Natural killer cell (primary cell): Measurements from ENCODE around the gene RCOR2. TPM values are rescaled to one million over a fixed set of nuclear protein-coding genes. Genes with fewer than 3 reads are reported as not detected.

Source experiments
- ATAC-seq, 3 donors: fragments of 150-1000 bp in 2 of 3; fragments of 200-7000 bp in 1 of 3; cut with Tn5 transposase; 1 replicate in 1 of 3; 2 replicates in 2 of 3; pipeline ENCODE4 v1.10.0; 2021; ENCODE audit warnings: mild to moderate bottlenecking in 2 of 3, moderate library complexity in 2 of 3
- DNase-seq, 2 donors: peaks; one replicate each; pipeline versions ENCODE4 v3.0.0 to v3.0.0-alpha.2; 2013 to 2021; ENCODE audit warnings: mixed read lengths in 1 of 2
- H3K27ac ChIP-seq: one replicate; pipeline ENCODE4 v1.5.1; 2013; ENCODE audit warnings: mild to moderate bottlenecking, low read length
- H3K27me3 ChIP-seq: one replicate; pipeline ENCODE4 v1.6.1; 2013; ENCODE audit warnings: low read length; ENCODE audit not compliant: control insufficient read depth, insufficient read depth
- H3K36me3 ChIP-seq: one replicate; pipeline ENCODE4 v1.6.1; 2013; ENCODE audit warnings: low read length; ENCODE audit not compliant: control insufficient read depth, insufficient read depth
- H3K4me1 ChIP-seq: one replicate; pipeline ENCODE4 v1.6.1; 2013; ENCODE audit warnings: low read length; ENCODE audit not compliant: control insufficient read depth, insufficient read depth
- H3K4me3 ChIP-seq: one replicate; pipeline ENCODE4 v1.5.1; 2013; ENCODE audit warnings: low read length
- H3K9me3 ChIP-seq: one replicate; pipeline ENCODE4 v1.6.1; 2013; ENCODE audit warnings: low read length; ENCODE audit not compliant: control insufficient read depth, insufficient read depth
- H3K27ac Mint-ChIP-seq, 2 donors: one replicate each; pipeline ENCODE4 v1.8.0; 2022; ENCODE audit warnings: mild to moderate bottlenecking in 2 of 2, mixed read lengths in 2 of 2, moderate library complexity in 1 of 2
- H3K27me3 Mint-ChIP-seq, 2 donors: one replicate each; pipeline ENCODE4 v1.8.0; 2022; ENCODE audit warnings: low read depth in 2 of 2, mixed read lengths in 2 of 2
- H3K36me3 Mint-ChIP-seq: one replicate; pipeline ENCODE4 v1.8.0; 2022; ENCODE audit warnings: mixed read lengths
- H3K4me1 Mint-ChIP-seq, 2 donors: one replicate each; pipeline ENCODE4 v1.8.0; 2022; ENCODE audit warnings: mixed read lengths in 2 of 2
- H3K4me3 Mint-ChIP-seq: one replicate; pipeline ENCODE4 v1.8.0; 2022; ENCODE audit warnings: mild to moderate bottlenecking, moderate library complexity, mixed read lengths
- H3K9me3 Mint-ChIP-seq, 2 donors: one replicate each; pipeline ENCODE4 v1.8.0; 2022; ENCODE audit warnings: mixed read lengths in 2 of 2
- CTCF ChIP-seq: fragments of 200-600 bp; IDR thresholded peaks from one replicate; pipeline ENCODE4 v1.8.0; 2022; ENCODE audit warnings: antibody characterized with exemption
- WGBS: methylation state at CpG from one replicate; pipeline ENCODE4 v1.1.7; 2013; ENCODE audit warnings: missing lambda C conversion rate; ENCODE audit not compliant: insufficient coverage; 5-methylcytosine and 5-hydroxymethylcytosine counted together
- intact Hi-C: fragments of 100-400 bp; cut with micrococcal nuclease; formaldehyde crosslinking; loops from one replicate; pipeline ENCODE4 v1.14.2; 2022
- total RNA-seq, 4 donors: library from RNA; stranded (reverse); fragments of 120-200 nt in 1 of 4; gene quantifications; one replicate each; pipeline versions ENCODE4 v1.2.3 to v1.2.4, GENCODE V29; 2013 to 2022

Gene RCOR2
- total RNA-seq, 3 donors from 2014 or later (not counting 1 experiment from before 2014, with no cell fraction given), result not detected

GRCh38 chr11:63896071-63896470, 20.9 kb downstream of the RCOR2 start:
- peak in 1 of 2 donors; percentile 34 for DNase-seq
- Histone ChIP-seq H3K4me3 (no peak overlapping the region), H3K36me3 (peaks cover 61% of the 10 kb centered on the region), H3K4me1 (peaks cover 18% of the 10 kb centered on the region), H3K9me3 (no peaks in the 10 kb centered on the region), H3K27me3 (no peaks in the 10 kb centered on the region), H3K27ac (no peak overlapping the region)
- TF ChIP-seq CTCF, result no peak
- Mint-ChIP-seq H3K27me3 (no peaks in the 10 kb centered on the region), H3K4me1 (peaks cover 36 to 51% of the 10 kb centered on the region in 2 donors), H3K9me3 (no peaks in the 10 kb centered on the region), H3K4me3 (no peak overlapping the region), H3K27ac (peak overlapping the region; percentile 38 to 54), H3K36me3 (peaks cover 7% of the 10 kb centered on the region)
- no peak for ATAC-seq
- intact Hi-C loops, result no loop called here
- 76% methylated on average over 4 of the region's 4 CpGs for WGBS

GRCh38 chr11:63893355-63893754, 23.6 kb downstream of the RCOR2 start:
- 99% methylated on average over 6 of the region's 6 CpGs for WGBS
- Histone ChIP-seq H3K4me3 (no peak overlapping the region), H3K36me3 (peaks cover 35% of the 10 kb centered on the region), H3K9me3 (no peaks in the 10 kb centered on the region), H3K27me3 (no peaks in the 10 kb centered on the region), H3K27ac (no peak overlapping the region), H3K4me1 (peaks cover 45% of the 10 kb centered on the region)
- H3K36me3 Mint-ChIP-seq, result peaks cover 7% of the 10 kb centered on the region
- no peaks in the 10 kb centered on the region for H3K9me3 Mint-ChIP-seq
- peak overlapping the region; percentile 15 to 52 for H3K27ac Mint-ChIP-seq
- no peak for DNase-seq
- H3K27me3 Mint-ChIP-seq, result no peaks in the 10 kb centered on the region
- no peak for ATAC-seq
- no peak for TF ChIP-seq CTCF
- H3K4me1 Mint-ChIP-seq, result peaks cover 64 to 79% of the 10 kb centered on the region in 2 donors
- intact Hi-C loops, result no loop called here
- H3K4me3 Mint-ChIP-seq, result no peak overlapping the region

- Histone ChIP-seq H3K4me3 (no peak overlapping the region), H3K27me3 (no peaks in the 10 kb centered on the region), H3K9me3 (no peaks in the 10 kb centered on the region), H3K4me1 (peaks cover 56% of the 10 kb centered on the region), H3K36me3 (peaks cover 23% of the 10 kb centered on the region), H3K27ac (no peak overlapping the region)
- ATAC-seq (no peak), DNase-seq (peak in 1 of 2 donors; percentile 35)
- Mint-ChIP-seq H3K36me3 (peaks cover 7% of the 10 kb centered on the region), H3K9me3 (no peaks in the 10 kb centered on the region), H3K4me1 (peaks cover 75 to 86% of the 10 kb centered on the region in 2 donors), H3K4me3 (no peak overlapping the region), H3K27ac (peak overlapping the region; percentile 94), H3K27me3 (no peaks in the 10 kb centered on the region)
- intact Hi-C loops, result no loop called here
- 17% methylated on average over 2 of the region's 3 CpGs for WGBS
- no peak for TF ChIP-seq CTCF
Observed at GRCh38 chr11:63892228-63892627, 24.7 kb downstream of the RCOR2 start.

- DNase-seq (no peak), ATAC-seq (no peak)
- Histone ChIP-seq H3K4me3 (no peak overlapping the region), H3K9me3 (no peaks in the 10 kb centered on the region), H3K4me1 (peaks cover 59% of the 10 kb centered on the region), H3K27ac (no peak overlapping the region), H3K27me3 (no peaks in the 10 kb centered on the region), H3K36me3 (peaks cover 7% of the 10 kb centered on the region)
- WGBS, result 89% methylated on average over 7 of the region's 7 CpGs
- no peak for TF ChIP-seq CTCF
- peak overlapping the region; percentile 94 for H3K27ac Mint-ChIP-seq
- peak overlapping the region; percentile 93 for H3K4me3 Mint-ChIP-seq
- H3K9me3 Mint-ChIP-seq, result no peaks in the 10 kb centered on the region
- H3K4me1 Mint-ChIP-seq, result peaks cover 70 to 79% of the 10 kb centered on the region in 2 donors
- no peaks in the 10 kb centered on the region for H3K36me3 Mint-ChIP-seq
- no peaks in the 10 kb centered on the region for H3K27me3 Mint-ChIP-seq
- intact Hi-C loops, result no loop called here
Observed at GRCh38 chr11:63890368-63890767, 26.6 kb downstream of the RCOR2 start.
